ENCODE results near the gene SAMD13. TPM values are rescaled to one million over a fixed set of nuclear protein-coding genes. Genes with fewer than 3 reads are reported as not detected.

Gene SAMD13
- total RNA-seq, 1 donor from 2014 or later, result 14.3 TPM

DNA sequence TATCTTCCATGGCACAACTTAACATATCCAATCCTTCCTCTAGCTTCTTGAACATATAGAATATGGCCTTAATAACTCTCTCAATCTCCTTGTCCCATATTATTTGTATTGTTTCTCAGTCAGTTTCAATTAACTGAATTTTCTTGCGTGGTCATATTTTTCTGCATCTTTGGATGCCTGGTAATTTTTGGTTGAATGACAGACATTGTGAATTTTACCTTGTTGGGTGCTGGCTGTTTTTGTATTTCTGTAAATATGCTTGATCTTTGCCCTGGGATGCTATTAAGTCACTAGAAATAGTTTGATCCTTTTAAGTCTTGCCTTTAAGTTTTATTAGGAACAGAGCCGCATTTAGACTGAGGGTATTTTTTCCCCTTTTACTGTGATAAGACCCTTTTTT lies 5.9 kb downstream of the SAMD13 start:
- no peak overlapping the region for H3K27ac Mint-ChIP-seq
- H3K36me3 Mint-ChIP-seq (ENCODE audit: insufficient read depth), result peaks cover 10% of the 10 kb centered on the region
- peaks cover 40% of the 10 kb centered on the region for H3K4me1 Mint-ChIP-seq (ENCODE audit: low read depth)
- H3K9me3 Mint-ChIP-seq (ENCODE audit: low read depth), result peaks cover 12% of the 10 kb centered on the region
- no peak overlapping the region for H3K4me3 Mint-ChIP-seq (ENCODE audit: low read depth)
- TF ChIP-seq, protein P1, sequence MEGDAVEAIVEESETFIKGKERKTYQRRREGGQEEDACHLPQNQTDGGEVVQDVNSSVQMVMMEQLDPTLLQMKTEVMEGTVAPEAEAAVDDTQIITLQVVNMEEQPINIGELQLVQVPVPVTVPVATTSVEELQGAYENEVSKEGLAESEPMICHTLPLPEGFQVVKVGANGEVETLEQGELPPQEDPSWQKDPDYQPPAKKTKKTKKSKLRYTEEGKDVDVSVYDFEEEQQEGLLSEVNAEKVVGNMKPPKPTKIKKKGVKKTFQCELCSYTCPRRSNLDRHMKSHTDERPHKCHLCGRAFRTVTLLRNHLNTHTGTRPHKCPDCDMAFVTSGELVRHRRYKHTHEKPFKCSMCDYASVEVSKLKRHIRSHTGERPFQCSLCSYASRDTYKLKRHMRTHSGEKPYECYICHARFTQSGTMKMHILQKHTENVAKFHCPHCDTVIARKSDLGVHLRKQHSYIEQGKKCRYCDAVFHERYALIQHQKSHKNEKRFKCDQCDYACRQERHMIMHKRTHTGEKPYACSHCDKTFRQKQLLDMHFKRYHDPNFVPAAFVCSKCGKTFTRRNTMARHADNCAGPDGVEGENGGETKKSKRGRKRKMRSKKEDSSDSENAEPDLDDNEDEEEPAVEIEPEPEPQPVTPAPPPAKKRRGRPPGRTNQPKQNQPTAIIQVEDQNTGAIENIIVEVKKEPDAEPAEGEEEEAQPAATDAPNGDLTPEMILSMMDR (IDR thresholded peaks at IDR 0.05; ENCODE audit: unreplicated experiment), result no peak
- H3K27me3 Mint-ChIP-seq, result no peaks in the 10 kb centered on the region
- no peak for DNase-seq (ENCODE audit: low spot score, unreplicated experiment)

DNA sequence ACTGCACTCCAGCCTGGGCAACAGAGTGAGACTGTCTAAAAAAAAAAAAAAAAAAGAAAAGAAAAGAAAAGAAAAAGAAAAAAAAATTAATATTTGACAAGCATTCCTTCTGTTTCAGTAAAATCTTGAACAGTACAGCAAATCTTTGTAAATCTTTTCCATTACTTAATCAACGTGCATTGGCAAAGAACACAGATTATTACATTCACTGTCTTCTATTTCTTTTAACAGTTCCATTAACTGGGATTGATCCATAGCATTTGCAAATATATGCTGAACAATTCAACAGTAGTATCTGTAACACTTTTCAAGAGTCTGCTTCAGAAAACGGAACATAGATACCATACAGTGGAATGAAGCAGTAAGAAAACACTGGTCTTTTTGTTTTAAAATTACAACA lies 9.8 kb downstream of the SAMD13 start:
- no peak for DNase-seq (ENCODE audit: low spot score, unreplicated experiment)
- no peaks in the 10 kb centered on the region for H3K27me3 Mint-ChIP-seq
- H3K9me3 Mint-ChIP-seq (ENCODE audit: low read depth), result peaks cover 19% of the 10 kb centered on the region
- no peak overlapping the region for H3K27ac Mint-ChIP-seq
- TF ChIP-seq, protein P1 (IDR thresholded peaks at IDR 0.05; ENCODE audit: unreplicated experiment), result no peak
- H3K4me3 Mint-ChIP-seq (ENCODE audit: low read depth), result no peak overlapping the region
- peaks cover 18% of the 10 kb centered on the region for H3K36me3 Mint-ChIP-seq (ENCODE audit: insufficient read depth)
- peaks cover 18% of the 10 kb centered on the region for H3K4me1 Mint-ChIP-seq (ENCODE audit: low read depth)

DNA sequence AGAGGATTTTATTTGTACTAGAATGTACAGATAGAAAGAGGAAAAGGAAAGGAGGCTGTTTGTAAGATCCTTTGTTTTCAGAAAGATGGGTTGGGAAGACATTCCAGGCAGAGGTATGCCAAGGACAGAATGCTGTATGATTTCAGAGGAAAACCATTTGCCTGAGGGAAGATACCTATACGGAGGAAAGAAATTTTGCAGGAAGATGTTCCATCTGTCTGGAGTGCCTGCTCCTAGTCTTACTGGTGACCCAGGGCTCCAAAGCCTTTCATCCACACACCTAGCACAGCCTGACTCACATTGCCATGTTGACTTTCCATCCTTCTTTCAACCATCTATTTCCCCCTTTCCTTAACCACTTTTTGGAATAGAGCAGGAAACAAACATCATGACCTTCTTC lies 18.2 kb downstream of the SAMD13 start:
- H3K27ac Mint-ChIP-seq, result peak overlapping the region; percentile 57
- DNase-seq (ENCODE audit: low spot score, unreplicated experiment), result no peak
- H3K9me3 Mint-ChIP-seq (ENCODE audit: low read depth), result peaks cover 30% of the 10 kb centered on the region
- no peak overlapping the region for H3K4me3 Mint-ChIP-seq (ENCODE audit: low read depth)
- H3K4me1 Mint-ChIP-seq (ENCODE audit: low read depth), result peaks cover 11% of the 10 kb centered on the region
- TF ChIP-seq, protein P1 (IDR thresholded peaks at IDR 0.05; ENCODE audit: unreplicated experiment), result no peak
- H3K36me3 Mint-ChIP-seq (ENCODE audit: insufficient read depth), result peaks cover 21% of the 10 kb centered on the region
- H3K27me3 Mint-ChIP-seq, result no peaks in the 10 kb centered on the region

DNA sequence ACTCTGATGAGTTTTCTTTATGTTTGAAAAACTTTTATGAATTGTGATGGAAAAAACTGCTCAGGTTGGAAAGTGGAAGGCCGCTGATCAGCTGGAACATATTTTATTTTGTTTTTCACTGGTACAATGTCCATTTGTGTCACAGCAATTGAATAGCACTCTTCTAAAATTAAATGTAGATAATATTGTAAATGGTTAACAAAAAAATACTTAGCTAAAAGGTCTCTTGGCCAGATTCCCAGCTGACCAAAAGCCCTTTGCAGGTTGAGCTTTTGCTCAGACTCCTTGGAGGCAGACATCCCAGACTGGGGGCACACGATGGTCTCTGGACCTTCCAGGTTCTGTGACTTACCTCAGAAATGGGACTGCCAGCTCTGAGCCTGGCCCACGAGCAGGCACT lies 26.3 kb downstream of the SAMD13 start:
- H3K9me3 Mint-ChIP-seq (ENCODE audit: low read depth), result peaks cover 34% of the 10 kb centered on the region
- H3K27me3 Mint-ChIP-seq, result no peaks in the 10 kb centered on the region
- TF ChIP-seq, protein P1 (IDR thresholded peaks at IDR 0.05; ENCODE audit: unreplicated experiment), result no peak
- DNase-seq (ENCODE audit: low spot score, unreplicated experiment), result no peak
- no peak overlapping the region for H3K4me3 Mint-ChIP-seq (ENCODE audit: low read depth)
- H3K36me3 Mint-ChIP-seq (ENCODE audit: insufficient read depth), result peaks cover 34% of the 10 kb centered on the region
- H3K4me1 Mint-ChIP-seq (ENCODE audit: low read depth), result peaks cover 3% of the 10 kb centered on the region
- H3K27ac Mint-ChIP-seq, result no peak overlapping the region

DNA sequence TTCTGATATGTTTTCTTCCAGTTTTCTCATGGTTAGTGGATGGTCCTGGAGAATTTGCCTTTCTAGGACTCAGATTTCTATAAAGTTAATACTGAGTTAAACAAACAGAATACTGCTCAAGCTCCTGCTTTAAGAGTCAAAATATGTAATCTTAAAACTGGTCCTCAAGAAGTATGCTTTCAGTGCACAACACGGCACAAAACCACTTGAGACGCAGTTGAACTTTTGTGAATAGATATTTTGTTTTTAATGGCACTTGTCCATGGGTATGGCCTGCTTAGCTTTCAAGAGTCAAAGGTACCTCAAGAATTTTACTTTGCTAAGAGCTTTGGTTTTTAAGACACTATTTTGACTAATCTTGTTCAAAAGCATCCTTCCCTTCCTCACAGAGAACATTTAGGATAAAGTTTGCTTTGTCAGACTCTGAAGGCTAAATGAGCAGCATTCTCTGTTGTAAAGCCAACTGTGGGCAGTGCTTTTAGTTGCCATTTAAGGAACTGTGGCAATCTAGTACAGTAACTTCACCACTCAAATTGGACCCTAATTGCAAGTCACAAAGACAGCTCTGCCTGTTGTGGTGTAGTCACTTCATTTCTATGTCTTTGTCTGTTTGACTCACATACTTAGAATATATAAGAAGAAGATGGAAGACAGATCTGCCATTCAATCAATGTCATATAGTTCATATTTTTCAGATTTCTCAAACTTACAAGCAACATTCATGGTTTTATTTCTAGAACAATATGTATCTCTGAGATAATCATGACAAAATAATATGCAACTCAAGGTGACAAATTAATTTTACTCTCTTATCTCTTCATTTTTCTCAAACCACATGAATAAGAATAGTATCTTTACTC lies 28.8 kb downstream of the SAMD13 start:
- H3K27ac Mint-ChIP-seq, result peak overlapping the region; percentile 20
- no peaks in the 10 kb centered on the region for H3K27me3 Mint-ChIP-seq
- TF ChIP-seq, protein P1 (IDR thresholded peaks at IDR 0.05; ENCODE audit: unreplicated experiment), result no peak
- H3K4me3 Mint-ChIP-seq (ENCODE audit: low read depth), result no peak overlapping the region
- no peak for DNase-seq (ENCODE audit: low spot score, unreplicated experiment)
- peaks cover 11% of the 10 kb centered on the region for H3K4me1 Mint-ChIP-seq (ENCODE audit: low read depth)
- H3K36me3 Mint-ChIP-seq (ENCODE audit: insufficient read depth), result peaks cover 43% of the 10 kb centered on the region
- H3K9me3 Mint-ChIP-seq (ENCODE audit: low read depth), result peaks cover 45% of the 10 kb centered on the region

All from progenitor cell of endocrine pancreas (in vitro differentiated cells).